Panc1 (cell line): Measurements from ENCODE around the gene BMF.

Experiments
- POLR2AphosphoS5 ChIP-seq: IDR thresholded peaks from 2 replicates; pipeline ENCODE4 v1.6.1; 2012; ENCODE audit warnings: mild to moderate bottlenecking, low read depth, low read length, moderate library complexity
- TF ChIP-seq, protein P1 (sequence below): fragments of 450-650 bp; IDR thresholded peaks from 2 replicates; pipeline ENCODE4 v1.5.1; 2017; ENCODE audit warnings: mild to moderate bottlenecking

DNA sequence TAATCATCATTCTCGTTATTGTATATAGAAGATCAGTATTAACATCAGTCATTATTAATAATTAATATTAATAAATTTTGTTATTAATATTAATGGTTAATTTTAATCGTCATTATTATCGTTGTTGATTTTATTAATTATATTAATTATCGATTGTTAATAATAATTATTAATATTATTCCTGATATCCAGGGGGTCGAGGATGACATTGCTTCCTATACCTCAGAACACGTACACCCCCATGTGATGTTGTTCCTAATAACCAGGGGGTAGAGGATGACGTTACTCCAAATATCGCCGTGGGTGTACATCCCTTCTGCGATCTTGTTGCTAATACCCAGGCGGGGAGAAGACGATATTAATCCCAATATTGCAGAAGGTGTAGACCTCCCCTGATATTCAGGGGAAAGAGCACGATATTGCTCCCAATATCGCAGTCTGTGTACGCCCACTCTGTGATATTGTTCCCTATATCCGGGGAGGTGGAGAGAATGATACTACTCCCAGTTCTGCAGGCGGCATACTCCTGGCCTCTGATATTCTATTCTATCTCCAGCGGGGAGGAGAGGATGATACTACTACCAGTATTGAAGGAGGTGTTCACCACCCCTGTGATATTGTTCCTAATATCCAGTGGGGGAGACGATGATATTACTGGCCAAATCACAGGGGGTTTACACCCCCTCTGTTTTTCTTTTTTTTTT lies 22.3 kb upstream of the BMF start:
- TF ChIP-seq, protein P1, sequence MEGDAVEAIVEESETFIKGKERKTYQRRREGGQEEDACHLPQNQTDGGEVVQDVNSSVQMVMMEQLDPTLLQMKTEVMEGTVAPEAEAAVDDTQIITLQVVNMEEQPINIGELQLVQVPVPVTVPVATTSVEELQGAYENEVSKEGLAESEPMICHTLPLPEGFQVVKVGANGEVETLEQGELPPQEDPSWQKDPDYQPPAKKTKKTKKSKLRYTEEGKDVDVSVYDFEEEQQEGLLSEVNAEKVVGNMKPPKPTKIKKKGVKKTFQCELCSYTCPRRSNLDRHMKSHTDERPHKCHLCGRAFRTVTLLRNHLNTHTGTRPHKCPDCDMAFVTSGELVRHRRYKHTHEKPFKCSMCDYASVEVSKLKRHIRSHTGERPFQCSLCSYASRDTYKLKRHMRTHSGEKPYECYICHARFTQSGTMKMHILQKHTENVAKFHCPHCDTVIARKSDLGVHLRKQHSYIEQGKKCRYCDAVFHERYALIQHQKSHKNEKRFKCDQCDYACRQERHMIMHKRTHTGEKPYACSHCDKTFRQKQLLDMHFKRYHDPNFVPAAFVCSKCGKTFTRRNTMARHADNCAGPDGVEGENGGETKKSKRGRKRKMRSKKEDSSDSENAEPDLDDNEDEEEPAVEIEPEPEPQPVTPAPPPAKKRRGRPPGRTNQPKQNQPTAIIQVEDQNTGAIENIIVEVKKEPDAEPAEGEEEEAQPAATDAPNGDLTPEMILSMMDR, result no peak
- TF ChIP-seq POLR2AphosphoS5, result no peak
